ENCODE data around the gene ZNF441. TPM values are rescaled to one million over a fixed set of nuclear protein-coding genes. Genes with fewer than 3 reads are reported as not detected.
"Not testable (repeated sequence)": the region's sequence is repeated elsewhere in the genome, so short reads cannot be mapped to it uniquely, and the experiment has no call there.

The ZNF441 gene
- total RNA-seq, 1 donor from 2014 or later: 6.4 TPM

DNA sequence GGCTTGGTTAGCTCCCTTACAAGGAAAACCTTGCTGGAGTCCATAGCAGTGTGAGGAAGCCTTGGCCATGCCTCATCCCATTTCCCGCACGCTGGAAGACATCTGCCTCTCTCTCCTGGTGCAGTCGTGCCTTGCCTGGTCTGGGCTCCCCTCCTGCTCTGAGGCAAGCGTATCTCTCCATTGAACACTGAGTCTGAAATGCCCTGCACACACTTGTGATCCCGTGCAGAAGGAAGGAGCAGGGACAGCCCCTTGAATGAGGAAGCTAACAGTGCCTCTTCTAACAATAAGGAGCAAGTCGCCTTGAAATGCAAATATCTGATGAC lies 46.9 kb downstream of the ZNF441 start:
- H3K27ac Mint-ChIP-seq (ENCODE audit: unreplicated experiment): peak overlapping the region; percentile 93

DNA sequence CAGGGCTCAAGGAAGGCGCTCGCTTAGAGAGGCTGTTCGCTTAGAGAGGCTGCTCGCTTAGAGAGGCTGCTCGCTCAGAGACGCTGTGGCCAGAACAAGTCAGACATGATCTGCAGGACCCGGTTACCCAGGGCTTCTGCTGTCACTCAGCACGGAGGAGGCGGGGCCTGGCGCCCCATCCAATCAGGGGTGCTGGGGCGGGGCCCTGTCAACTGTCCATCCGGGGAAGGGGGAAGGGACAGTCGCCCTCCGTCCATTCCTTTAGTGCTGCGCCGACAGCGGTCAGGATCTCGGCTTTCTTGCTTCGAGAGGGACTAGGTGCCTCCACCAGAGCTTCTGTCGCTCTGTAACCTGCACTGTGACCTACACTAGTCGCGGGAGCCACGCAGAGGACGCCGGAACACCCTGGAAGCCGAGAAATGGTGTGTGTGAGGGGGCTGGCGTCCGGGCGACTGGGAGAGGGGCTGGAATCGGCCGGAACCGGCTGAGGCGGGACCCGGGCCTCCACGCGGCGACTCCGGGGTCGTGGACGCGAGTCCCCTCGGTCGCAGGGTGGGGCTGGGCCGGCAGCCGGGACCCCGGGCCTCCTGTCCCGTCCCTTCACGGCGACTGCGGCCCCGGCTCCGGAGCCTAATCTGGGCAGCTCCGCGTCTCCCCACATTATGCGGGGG lies 47.4 kb downstream of the ZNF441 start, which contains the start of gene ZNF440:
Gene ZNF440 (plus strand): TSS at position 245 of the 671 bp plus-strand sequence. CDS start 175 bp downstream, at position 420.
- peak within 1 kb of the TSS; percentile 93 for H3K27ac Mint-ChIP-seq (ENCODE audit: unreplicated experiment)
- H3K27me3 Mint-ChIP-seq (ENCODE audit: unreplicated experiment): no peaks in the 10 kb centered on the region

More for the DNA sequence above, 46.9 kb downstream of the ZNF441 start:
- peaks cover 14% of the 10 kb centered on the region for H3K4me1 Mint-ChIP-seq (ENCODE audit: unreplicated experiment)
- peaks cover 9% of the 10 kb centered on the region for H3K9me3 Mint-ChIP-seq (ENCODE audit: unreplicated experiment)
- TF ChIP-seq, protein P1, sequence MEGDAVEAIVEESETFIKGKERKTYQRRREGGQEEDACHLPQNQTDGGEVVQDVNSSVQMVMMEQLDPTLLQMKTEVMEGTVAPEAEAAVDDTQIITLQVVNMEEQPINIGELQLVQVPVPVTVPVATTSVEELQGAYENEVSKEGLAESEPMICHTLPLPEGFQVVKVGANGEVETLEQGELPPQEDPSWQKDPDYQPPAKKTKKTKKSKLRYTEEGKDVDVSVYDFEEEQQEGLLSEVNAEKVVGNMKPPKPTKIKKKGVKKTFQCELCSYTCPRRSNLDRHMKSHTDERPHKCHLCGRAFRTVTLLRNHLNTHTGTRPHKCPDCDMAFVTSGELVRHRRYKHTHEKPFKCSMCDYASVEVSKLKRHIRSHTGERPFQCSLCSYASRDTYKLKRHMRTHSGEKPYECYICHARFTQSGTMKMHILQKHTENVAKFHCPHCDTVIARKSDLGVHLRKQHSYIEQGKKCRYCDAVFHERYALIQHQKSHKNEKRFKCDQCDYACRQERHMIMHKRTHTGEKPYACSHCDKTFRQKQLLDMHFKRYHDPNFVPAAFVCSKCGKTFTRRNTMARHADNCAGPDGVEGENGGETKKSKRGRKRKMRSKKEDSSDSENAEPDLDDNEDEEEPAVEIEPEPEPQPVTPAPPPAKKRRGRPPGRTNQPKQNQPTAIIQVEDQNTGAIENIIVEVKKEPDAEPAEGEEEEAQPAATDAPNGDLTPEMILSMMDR (IDR thresholded peaks at IDR 0.05): no peak
- DNase-seq (ENCODE audit: extremely low spot score, unreplicated experiment): no peak
- peak overlapping the region; percentile 92 for H3K4me3 Mint-ChIP-seq (ENCODE audit: unreplicated experiment)
- no peaks in the 10 kb centered on the region for H3K27me3 Mint-ChIP-seq (ENCODE audit: unreplicated experiment)
- H3K36me3 Mint-ChIP-seq (ENCODE audit: unreplicated experiment): peaks cover 18% of the 10 kb centered on the region

DNA sequence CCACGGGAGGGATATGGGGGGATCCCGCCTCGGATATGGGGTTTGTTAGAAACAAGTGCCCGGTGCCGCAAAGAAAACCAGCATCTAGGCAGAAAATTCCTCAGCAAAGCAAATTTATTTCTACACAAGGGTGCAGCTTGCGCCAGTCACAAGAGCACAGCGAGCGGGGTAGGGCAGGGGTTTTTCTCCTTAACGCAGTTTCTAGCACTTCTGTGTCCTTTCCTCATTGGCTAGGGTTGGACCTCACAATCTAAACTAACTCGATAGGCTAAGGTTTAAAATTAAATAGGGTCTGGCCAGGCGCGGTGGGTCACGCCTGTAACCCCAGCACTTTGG lies 47.9 kb downstream of the ZNF441 start:
- H3K9me3 Mint-ChIP-seq (ENCODE audit: unreplicated experiment): peaks cover 4% of the 10 kb centered on the region
- DNase-seq (ENCODE audit: extremely low spot score, unreplicated experiment): no peak
- H3K4me1 Mint-ChIP-seq (ENCODE audit: unreplicated experiment): peaks cover 14% of the 10 kb centered on the region
- H3K27ac Mint-ChIP-seq (ENCODE audit: unreplicated experiment): peak overlapping the region; percentile 73
- no peaks in the 10 kb centered on the region for H3K27me3 Mint-ChIP-seq (ENCODE audit: unreplicated experiment)
- H3K4me3 Mint-ChIP-seq (ENCODE audit: unreplicated experiment): peak overlapping the region; percentile 92
- TF ChIP-seq, protein P1 (IDR thresholded peaks at IDR 0.05): no peak
- H3K36me3 Mint-ChIP-seq (ENCODE audit: unreplicated experiment): peaks cover 18% of the 10 kb centered on the region

More for the DNA sequence above, 47.4 kb downstream of the ZNF441 start, which contains the start of gene ZNF440:
- Mint-ChIP-seq H3K36me3 (ENCODE audit: unreplicated experiment) (peaks cover 18% of the 10 kb centered on the region), H3K4me3 (ENCODE audit: unreplicated experiment) (peak within 1 kb of the TSS; percentile 92), H3K4me1 (ENCODE audit: unreplicated experiment) (peaks cover 14% of the 10 kb centered on the region), H3K9me3 (ENCODE audit: unreplicated experiment) (peaks cover 4% of the 10 kb centered on the region)
- TF ChIP-seq, protein P1 (IDR thresholded peaks at IDR 0.05): no peak
- peak; percentile 97 for DNase-seq (ENCODE audit: extremely low spot score, unreplicated experiment)

DNA sequence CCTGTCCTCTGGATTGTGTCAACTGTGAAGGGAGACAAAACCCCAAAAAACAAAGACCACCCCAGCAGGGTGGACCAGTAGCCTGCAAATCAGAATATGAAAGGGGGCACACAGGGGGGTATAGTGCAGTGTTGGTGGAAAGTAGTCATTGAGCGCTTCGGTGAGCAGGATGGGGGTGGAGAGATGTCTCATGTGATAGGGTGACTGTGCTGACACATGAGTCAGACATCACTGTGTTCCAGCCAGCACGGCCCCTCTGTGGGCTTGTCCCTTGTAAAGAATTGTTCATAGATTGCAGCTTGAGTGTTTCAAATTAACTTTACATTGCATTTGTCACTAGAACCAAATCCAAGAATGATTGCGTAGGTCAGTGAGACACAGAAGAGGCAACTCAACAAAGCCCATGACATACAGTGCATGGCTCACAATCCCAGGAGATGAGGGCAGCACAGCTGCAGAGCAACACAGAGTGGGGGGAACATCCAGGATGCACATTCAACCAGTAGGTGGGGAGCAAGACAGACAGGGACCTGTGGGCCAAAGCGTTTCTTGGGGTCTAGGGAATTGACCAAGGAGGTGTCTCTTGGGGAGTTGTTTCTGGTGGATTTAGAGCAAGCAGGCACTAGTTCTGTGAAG lies 54.8 kb downstream of the ZNF441 start:
- peaks cover 13% of the 10 kb centered on the region for H3K9me3 Mint-ChIP-seq (ENCODE audit: unreplicated experiment)
- H3K4me3 Mint-ChIP-seq (ENCODE audit: unreplicated experiment): no peak overlapping the region
- no peak for DNase-seq (ENCODE audit: extremely low spot score, unreplicated experiment)
- no peak overlapping the region for H3K27ac Mint-ChIP-seq (ENCODE audit: unreplicated experiment)
- H3K4me1 Mint-ChIP-seq (ENCODE audit: unreplicated experiment): no peaks in the 10 kb centered on the region
- peaks cover 39% of the 10 kb centered on the region for H3K36me3 Mint-ChIP-seq (ENCODE audit: unreplicated experiment)
- no peaks in the 10 kb centered on the region for H3K27me3 Mint-ChIP-seq (ENCODE audit: unreplicated experiment)
- TF ChIP-seq, protein P1 (IDR thresholded peaks at IDR 0.05): no peak

DNA sequence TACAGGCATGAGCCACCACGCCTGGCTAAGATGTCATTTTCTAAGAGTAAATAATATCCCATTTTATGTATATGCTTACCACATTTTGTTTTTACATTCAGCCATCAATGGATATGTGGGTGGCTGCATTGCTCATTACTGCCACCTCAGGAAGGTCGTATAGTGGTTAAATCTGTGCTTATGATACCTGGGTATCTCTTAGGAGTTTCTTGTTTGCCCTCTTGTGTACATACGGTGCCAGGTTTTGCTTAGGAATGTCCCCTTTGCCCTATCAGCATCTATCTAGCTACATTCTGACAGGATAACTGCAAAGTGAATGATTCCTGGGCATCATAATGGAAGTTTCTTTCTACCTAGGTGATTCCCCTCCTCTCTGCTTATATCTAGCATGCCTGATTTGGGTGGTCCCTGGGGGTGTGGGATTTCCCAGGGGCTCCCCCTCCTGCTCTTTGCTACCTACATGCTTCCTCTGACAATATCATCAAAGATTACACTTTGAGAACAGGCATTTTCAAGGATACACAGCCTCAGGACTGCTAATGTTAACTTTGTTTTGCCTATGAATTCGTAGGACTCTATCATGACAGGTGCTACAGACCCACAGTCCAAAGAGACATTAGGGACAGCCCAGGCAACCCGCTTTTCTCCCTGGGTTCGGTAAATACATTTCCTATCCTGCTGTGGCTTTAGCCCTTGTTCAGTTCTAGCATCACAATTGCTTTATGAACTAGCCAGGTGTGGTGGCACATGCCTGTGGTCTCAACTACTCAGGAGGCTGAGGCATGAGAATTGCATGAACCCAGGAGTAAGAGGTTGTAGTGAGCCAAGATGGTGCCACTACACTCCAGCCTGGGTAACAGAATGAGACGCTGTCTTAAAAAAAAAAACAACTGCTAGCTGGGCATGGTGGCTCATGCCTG lies 62.4 kb downstream of the ZNF441 start:
- H3K4me3 Mint-ChIP-seq (ENCODE audit: unreplicated experiment); DNase-seq (ENCODE audit: extremely low spot score, unreplicated experiment); H3K27ac Mint-ChIP-seq (ENCODE audit: unreplicated experiment); H3K27me3 Mint-ChIP-seq (ENCODE audit: unreplicated experiment); H3K4me1 Mint-ChIP-seq (ENCODE audit: unreplicated experiment): not testable (repeated sequence)
- Mint-ChIP-seq H3K36me3 (ENCODE audit: unreplicated experiment) (peaks cover 78% of the 10 kb centered on the region), H3K9me3 (ENCODE audit: unreplicated experiment) (peaks cover 34% of the 10 kb centered on the region)
